ENCODE measurements around the gene WIPF2.

DNA sequence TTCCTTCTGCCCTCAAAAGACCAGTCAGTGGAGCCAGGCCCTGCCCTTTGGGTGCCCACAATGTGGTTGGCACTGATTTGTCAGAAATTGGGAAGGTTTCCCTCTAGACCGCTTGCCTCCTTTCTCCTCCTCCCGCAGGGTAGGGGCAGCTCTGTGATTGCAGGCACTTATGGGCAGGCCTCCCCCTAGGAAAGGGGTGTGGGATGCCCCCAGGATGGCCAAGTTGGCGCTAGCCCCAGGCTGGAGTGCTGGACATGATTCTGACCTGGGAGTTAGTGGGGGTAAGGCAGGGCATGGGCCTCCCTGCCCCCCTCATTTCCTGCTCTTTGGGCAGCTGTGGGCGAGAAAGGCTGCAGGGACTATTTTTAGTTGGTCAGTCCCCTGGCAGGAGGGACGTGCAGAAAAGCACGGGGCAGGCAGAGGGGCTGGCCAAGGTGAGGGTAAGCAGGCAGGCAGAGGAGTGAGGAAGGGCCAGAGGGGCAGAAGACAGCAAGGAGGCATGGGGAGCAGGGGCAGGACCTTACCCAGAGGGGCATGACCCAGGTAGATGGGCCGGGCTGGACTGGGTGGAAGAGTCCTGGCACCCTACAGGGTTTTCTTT is 93.1 kb downstream of the WIPF2 start:
- TF ChIP-seq, protein P1, sequence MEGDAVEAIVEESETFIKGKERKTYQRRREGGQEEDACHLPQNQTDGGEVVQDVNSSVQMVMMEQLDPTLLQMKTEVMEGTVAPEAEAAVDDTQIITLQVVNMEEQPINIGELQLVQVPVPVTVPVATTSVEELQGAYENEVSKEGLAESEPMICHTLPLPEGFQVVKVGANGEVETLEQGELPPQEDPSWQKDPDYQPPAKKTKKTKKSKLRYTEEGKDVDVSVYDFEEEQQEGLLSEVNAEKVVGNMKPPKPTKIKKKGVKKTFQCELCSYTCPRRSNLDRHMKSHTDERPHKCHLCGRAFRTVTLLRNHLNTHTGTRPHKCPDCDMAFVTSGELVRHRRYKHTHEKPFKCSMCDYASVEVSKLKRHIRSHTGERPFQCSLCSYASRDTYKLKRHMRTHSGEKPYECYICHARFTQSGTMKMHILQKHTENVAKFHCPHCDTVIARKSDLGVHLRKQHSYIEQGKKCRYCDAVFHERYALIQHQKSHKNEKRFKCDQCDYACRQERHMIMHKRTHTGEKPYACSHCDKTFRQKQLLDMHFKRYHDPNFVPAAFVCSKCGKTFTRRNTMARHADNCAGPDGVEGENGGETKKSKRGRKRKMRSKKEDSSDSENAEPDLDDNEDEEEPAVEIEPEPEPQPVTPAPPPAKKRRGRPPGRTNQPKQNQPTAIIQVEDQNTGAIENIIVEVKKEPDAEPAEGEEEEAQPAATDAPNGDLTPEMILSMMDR (conservative IDR thresholded peaks at IDR 0.05): no peak
- TF ChIP-seq ZFX (IDR thresholded peaks at IDR 0.05): no peak

Data from C4-2B (cell line).